Measurements from ENCODE around the gene FAM107B.

FAM107B gene

DNA sequence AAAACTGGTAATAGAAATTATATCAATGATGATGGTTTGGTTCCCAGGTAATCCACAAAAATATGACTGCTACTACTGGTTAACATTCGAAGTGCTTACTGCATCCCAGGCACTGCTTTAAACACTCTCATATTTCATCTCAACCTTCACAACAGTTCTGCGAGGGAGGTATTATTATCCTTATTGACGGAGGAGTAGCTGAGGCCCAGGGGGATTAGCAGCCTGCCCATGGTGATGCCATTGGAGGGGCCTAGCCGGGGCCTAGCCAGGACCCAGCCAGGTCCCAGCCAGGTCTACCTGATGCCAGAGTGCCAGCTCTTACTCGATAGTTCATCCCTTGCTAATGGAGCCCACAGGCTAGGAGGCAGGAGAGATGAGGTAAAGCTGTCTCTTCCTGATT lies 217.1 kb downstream of the FAM107B start:
- Histone ChIP-seq H3K4me3 (ENCODE audit: low read depth, low read length) (no peak overlapping the region), H3K27ac (ENCODE audit: extremely low read depth, low read depth, low read length) (no peak overlapping the region), H3K9me3 (ENCODE audit: control insufficient read depth, insufficient read depth, low read depth, low read length) (no peaks in the 10 kb centered on the region), H3K36me3 (ENCODE audit: control insufficient read depth in 2 of 2, insufficient read depth in 1 of 2, low read length in 2 of 2) (no peaks in the 10 kb centered on the region), H3K4me1 (ENCODE audit: control insufficient read depth, insufficient read depth, low read length) (peaks cover 11% of the 10 kb centered on the region)
- POLR2A ChIA-PET = no interaction called here
- peak; percentile 64 for TF ChIP-seq ZNF335 (tag by site-specific recombination; conservative IDR thresholded peaks at IDR 0.05)
- TF ChIP-seq ZNF747 (tag by site-specific recombination; IDR thresholded peaks at IDR 0.05) = no peak
- peak; percentile 77 for TF ChIP-seq ZNF394 (tag by site-specific recombination; IDR thresholded peaks at IDR 0.05; ENCODE audit: borderline replicate concordance)
- CTCF ChIA-PET = interaction anchor here (1.7 to 1.8 kb wide), 2 partner anchors 12 to 265 kb away, joined by 5 to 6 read pairs; no protein-coding TSS in a partner anchor

GRCh38 chr10:14556285-14556956 lies 218.3 kb downstream of the FAM107B start:
- no peak overlapping the region for H3K27ac ChIP-seq (ENCODE audit: extremely low read depth, low read depth, low read length)
- H3K4me3 ChIP-seq (ENCODE audit: low read depth, low read length) = no peak overlapping the region
- CTCF ChIA-PET = interaction anchor here (0.7 to 1.7 kb wide), 3 partner anchors 13 to 635 kb away, joined by 3 to 5 read pairs (median 4); no protein-coding TSS in a partner anchor
- H3K9me3 ChIP-seq (ENCODE audit: control insufficient read depth, insufficient read depth, low read depth, low read length) = no peaks in the 10 kb centered on the region
- TF ChIP-seq ZNF561 (tag by site-specific recombination; IDR thresholded peaks at IDR 0.05; ENCODE audit: borderline replicate concordance) = no peak
- no peak for TF ChIP-seq GLI4 (tag by site-specific recombination; IDR thresholded peaks at IDR 0.05)
- no peak for TF ChIP-seq ZNF133 (tag by site-specific recombination; IDR thresholded peaks at IDR 0.05)
- TF ChIP-seq ZNF19 (tag by site-specific recombination; IDR thresholded peaks at IDR 0.05; ENCODE audit: low read depth) = no peak
- no peak for TF ChIP-seq SCRT2 (tag by site-specific recombination; IDR thresholded peaks at IDR 0.05)
- no peak for TF ChIP-seq ZNF138 (tag by site-specific recombination; IDR thresholded peaks at IDR 0.05; ENCODE audit: borderline replicate concordance)
- no peak for TF ChIP-seq ZNF24 (tag by site-specific recombination; IDR thresholded peaks at IDR 0.05)
- no peak for TF ChIP-seq ZNF114 (tag by site-specific recombination; IDR thresholded peaks at IDR 0.05)
- TF ChIP-seq SP7 (tag by site-specific recombination; IDR thresholded peaks at IDR 0.05) = no peak
- no peak for TF ChIP-seq FEZF1 (tag by site-specific recombination; IDR thresholded peaks at IDR 0.05)
- TF ChIP-seq ZNF629 (tag by site-specific recombination; IDR thresholded peaks at IDR 0.05) = no peak
- TF ChIP-seq ZNF214 (tag by site-specific recombination; IDR thresholded peaks at IDR 0.05; ENCODE audit: borderline replicate concordance) = no peak
- TF ChIP-seq ZNF449 (tag by site-specific recombination; IDR thresholded peaks at IDR 0.05) = no peak
- TF ChIP-seq ZFHX2 (tag by site-specific recombination; conservative IDR thresholded peaks at IDR 0.05) = no peak
- TF ChIP-seq SALL2 (tag by site-specific recombination; IDR thresholded peaks at IDR 0.05; ENCODE audit: borderline replicate concordance) = no peak
- TF ChIP-seq ZNF670 (tag by site-specific recombination; IDR thresholded peaks at IDR 0.05; ENCODE audit: low read depth) = no peak
- no peak for TF ChIP-seq ZBTB10 (tag by site-specific recombination; IDR thresholded peaks at IDR 0.05)
- no peaks in the 10 kb centered on the region for H3K36me3 ChIP-seq (ENCODE audit: control insufficient read depth in 2 of 2, insufficient read depth in 1 of 2, low read length in 2 of 2)
- peaks cover 9% of the 10 kb centered on the region for H3K4me1 ChIP-seq (ENCODE audit: control insufficient read depth, insufficient read depth, low read length)
- POLR2A ChIA-PET = no interaction called here

Data from HEK293 (cell line).